ENCODE results near the gene SMIM22. TPM values are rescaled to one million over a fixed set of nuclear protein-coding genes. Genes with fewer than 3 reads are reported as not detected.

The SMIM22 gene
- total RNA-seq, 1 experiment from 2014 or later, result not detected

GRCh38 chr16:4840984-4841383 is 45.8 kb downstream of the SMIM22 start:
- TF ChIP-seq, protein P1, sequence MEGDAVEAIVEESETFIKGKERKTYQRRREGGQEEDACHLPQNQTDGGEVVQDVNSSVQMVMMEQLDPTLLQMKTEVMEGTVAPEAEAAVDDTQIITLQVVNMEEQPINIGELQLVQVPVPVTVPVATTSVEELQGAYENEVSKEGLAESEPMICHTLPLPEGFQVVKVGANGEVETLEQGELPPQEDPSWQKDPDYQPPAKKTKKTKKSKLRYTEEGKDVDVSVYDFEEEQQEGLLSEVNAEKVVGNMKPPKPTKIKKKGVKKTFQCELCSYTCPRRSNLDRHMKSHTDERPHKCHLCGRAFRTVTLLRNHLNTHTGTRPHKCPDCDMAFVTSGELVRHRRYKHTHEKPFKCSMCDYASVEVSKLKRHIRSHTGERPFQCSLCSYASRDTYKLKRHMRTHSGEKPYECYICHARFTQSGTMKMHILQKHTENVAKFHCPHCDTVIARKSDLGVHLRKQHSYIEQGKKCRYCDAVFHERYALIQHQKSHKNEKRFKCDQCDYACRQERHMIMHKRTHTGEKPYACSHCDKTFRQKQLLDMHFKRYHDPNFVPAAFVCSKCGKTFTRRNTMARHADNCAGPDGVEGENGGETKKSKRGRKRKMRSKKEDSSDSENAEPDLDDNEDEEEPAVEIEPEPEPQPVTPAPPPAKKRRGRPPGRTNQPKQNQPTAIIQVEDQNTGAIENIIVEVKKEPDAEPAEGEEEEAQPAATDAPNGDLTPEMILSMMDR (conservative IDR thresholded peaks at IDR 0.05; ENCODE audit: low read depth, low read length), result no peak
- no peak for TF ChIP-seq EZH2 (IDR thresholded peaks at IDR 0.05; ENCODE audit: borderline replicate concordance, low read depth, low read length, poor library complexity, severe bottlenecking)
- no TSS peak for BruUV-seq (replicated peaks)

More at GRCh38 chr16:4840984-4841383, 45.8 kb downstream of the SMIM22 start:
- peaks cover 83% of the 10 kb centered on the region for H3K36me3 ChIP-seq (ENCODE audit: insufficient read depth, low read length, poor library complexity, severe bottlenecking)
- intact Hi-C loops (cut with micrococcal nuclease; ENCODE audit: unreplicated experiment), result loop anchor here (10.0 kb wide), 1 partner anchor 254 kb away; the partner anchor contains the start of gene EEF2KMT
- no peaks in the 10 kb centered on the region for H3K4me1 ChIP-seq (ENCODE audit: insufficient read depth, low read length, poor library complexity, severe bottlenecking)
- no peaks in the 10 kb centered on the region for H3K27me3 ChIP-seq (replicated peaks; ENCODE audit: insufficient read depth, low read depth, low read length, poor library complexity)
- ChIA-PET POLR2A (ENCODE audit: low non-redundant PET) (no interaction called here), CTCF (no interaction called here)
- DNase-seq (ENCODE audit: low spot score), result no peak
- H3K27ac ChIP-seq (ENCODE audit: low read depth, low read length, poor library complexity, severe bottlenecking), result no peak overlapping the region
- no peaks in the 10 kb centered on the region for H3K9me3 ChIP-seq (ENCODE audit: low read depth, low read length, poor library complexity, severe bottlenecking)
- no peak overlapping the region for H3K4me3 ChIP-seq (ENCODE audit: low read depth, low read length, poor library complexity, severe bottlenecking)

Other genes with a start within 250 kb of the SMIM22 start
- not detected in 2 replicates for gene C16orf96, start 239.0 kb upstream of the SMIM22 start, total RNA-seq (2021)
- 36.3 and 36.5 TPM in 2 replicates for gene UBALD1, start 180.5 kb upstream of the SMIM22 start, total RNA-seq (2021)
- gene MGRN1, start 170.5 kb upstream of the SMIM22 start, total RNA-seq (2021), result 54.6 and 61.4 TPM in 2 replicates
- 29.7 and 33.8 TPM in 2 replicates for gene NUDT16L1, start 101.8 kb upstream of the SMIM22 start, total RNA-seq (2021)
- 26.9 and 30.3 TPM in 2 replicates for gene ANKS3, start 61.1 kb upstream of the SMIM22 start, total RNA-seq (2021)
- gene DNAAF8, start 60.8 kb upstream of the SMIM22 start, total RNA-seq (2021), result 0.15 and 0.72 TPM in 2 replicates
- gene ZNF500, start 28.2 kb upstream of the SMIM22 start, total RNA-seq (2021), result 16.8 and 19.1 TPM in 2 replicates
- not detected in 2 replicates for gene SEPTIN12, start 7.0 kb upstream of the SMIM22 start, total RNA-seq (2021)
- gene ROGDI, start 7.3 kb downstream of the SMIM22 start, total RNA-seq (2021), result 2.9 and 3.3 TPM in 2 replicates
- 121 and 128 TPM in 2 replicates for gene GLYR1, start 51.9 kb downstream of the SMIM22 start, total RNA-seq (2021)
- 45.6 and 51.0 TPM in 2 replicates for gene UBN1, start 52.1 kb downstream of the SMIM22 start, total RNA-seq (2021)
- gene PPL, start 141.8 kb downstream of the SMIM22 start, total RNA-seq (2021), result 0.04 and 0.42 TPM in 2 replicates
- gene SEC14L5, start 163.0 kb downstream of the SMIM22 start, total RNA-seq (2021), result 0.04 TPM in 1 of 2 replicates, not detected in the other
- 11.7 and 11.9 TPM in 2 replicates for gene NAGPA, start 238.6 kb downstream of the SMIM22 start, total RNA-seq (2021)

All from A673 (cell line).